Subcutaneous adipose tissue (tissue), 4 donors: ENCODE measurements around the gene GPR108. TPM values are rescaled to one million over a fixed set of nuclear protein-coding genes. Genes with fewer than 3 reads are reported as not detected.

ENCODE experiments used
- CTCF ChIP-seq: fragments of 450-650 bp; IDR thresholded peaks from one replicate; pipeline ENCODE4 v1.5.1; 2016; ENCODE audit warnings: low read depth, mild to moderate bottlenecking, control low read depth, antibody characterized with exemption, moderate library complexity
- total RNA-seq, 4 donors: library from RNA; depleted of rRNA; stranded (reverse); fragments of >200 nt; gene quantifications; one replicate each; pipeline ENCODE4 v1.1.0, GENCODE V29; 2016

Gene GPR108
- total RNA-seq, 4 donors from 2014 or later = 31.0 to 62.9 (median 45.6) TPM

GRCh38 chr19:6753178-6754031, 16.0 kb upstream of the GPR108 start:
- no peak for TF ChIP-seq CTCF

GRCh38 chr19:6752256-6753177, 15.1 kb upstream of the GPR108 start:
- no peak for TF ChIP-seq CTCF

GRCh38 chr19:6751189-6751588, 13.8 kb upstream of the GPR108 start:
- no peak for TF ChIP-seq CTCF

GRCh38 chr19:6750062-6750461, 12.7 kb upstream of the GPR108 start:
- TF ChIP-seq CTCF = no peak

DNA sequence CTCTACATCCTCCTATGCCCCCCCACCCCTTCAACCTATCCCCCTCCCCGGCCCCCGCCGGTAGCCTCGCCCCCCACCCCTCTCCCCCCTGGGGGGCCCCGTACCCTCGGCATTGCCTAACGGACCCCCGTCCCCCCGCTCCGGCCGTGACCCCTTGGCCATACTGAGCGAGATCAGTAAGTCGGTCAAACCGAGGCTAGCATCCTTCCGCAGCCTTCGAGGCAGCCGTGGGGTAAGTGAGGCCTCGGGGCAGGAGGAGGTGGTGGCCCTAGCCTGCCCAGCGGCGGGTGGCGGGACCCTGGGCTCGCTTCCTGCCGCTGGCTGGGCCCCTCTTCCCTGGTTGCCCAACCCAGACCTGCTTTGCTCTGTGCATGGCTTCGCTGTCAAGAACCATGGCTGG, 8.6 kb upstream of the GPR108 start:
- TF ChIP-seq CTCF = no peak

- TF ChIP-seq CTCF = no peak
Measured at GRCh38 chr19:6744381-6745301, 7.3 kb upstream of the GPR108 start.
